Measurements from ENCODE around the gene PTPRM.

The PTPRM gene

GRCh38 chr18:8357320-8357719 lies 790.2 kb downstream of the PTPRM start:
- Histone ChIP-seq H3K4me3 (ENCODE audit: low read length) (no peak overlapping the region), H3K4me2 (ENCODE audit: low read length) (no peak overlapping the region), H3K36me3 (ENCODE audit: insufficient read depth, low read length) (no peaks in the 10 kb centered on the region), H3K4me1 (ENCODE audit: control insufficient read depth, insufficient read depth, low read length) (no peaks in the 10 kb centered on the region), H3K9ac (ENCODE audit: low read depth, low read length) (no peak overlapping the region), H3K9me3 (replicated peaks; ENCODE audit: low read length) (no peaks in the 10 kb centered on the region), H3K27me3 (ENCODE audit: control insufficient read depth, insufficient read depth, low read length) (no peaks in the 10 kb centered on the region)

DNA sequence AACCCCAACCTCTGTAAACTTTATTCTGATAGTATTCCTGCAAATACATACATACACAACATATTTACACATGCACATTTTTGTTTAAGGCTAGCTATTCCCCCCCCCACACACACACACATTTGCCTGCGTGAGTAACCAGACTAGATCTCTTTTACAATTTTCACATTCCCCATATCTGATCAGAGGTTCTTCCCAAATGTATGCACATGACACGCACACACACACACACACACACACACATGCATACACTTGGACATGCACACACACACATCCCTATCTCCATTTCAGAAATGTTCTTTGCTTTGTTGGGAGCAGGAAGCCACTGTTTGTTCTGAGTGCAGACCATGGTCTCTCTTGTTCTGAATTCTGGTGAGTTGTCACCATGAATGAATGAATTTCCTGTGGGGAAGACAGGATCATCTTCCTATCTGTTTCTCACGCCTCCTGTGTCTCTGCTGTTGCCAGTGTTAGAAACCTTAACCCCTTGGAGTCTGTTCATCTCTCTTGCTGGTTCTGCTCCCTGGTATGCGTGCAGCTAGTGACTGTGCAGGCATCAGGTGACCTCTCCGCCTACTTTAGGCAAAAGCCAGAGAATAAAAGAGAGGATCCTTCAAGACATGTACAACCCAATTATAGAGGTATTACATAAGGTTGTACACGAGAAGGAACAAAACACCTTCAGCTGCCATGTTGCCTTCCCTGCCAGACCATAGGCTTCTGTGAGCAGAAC lies 791.1 kb downstream of the PTPRM start:
- no peak overlapping the region for H3K9ac ChIP-seq (ENCODE audit: low read depth, low read length)
- H3K9me3 ChIP-seq (replicated peaks; ENCODE audit: low read length), result no peaks in the 10 kb centered on the region

GRCh38 chr18:8359076-8359475 lies 792.0 kb downstream of the PTPRM start:
- H3K4me3 ChIP-seq (ENCODE audit: low read length), result no peak overlapping the region
- no peak overlapping the region for H3K9ac ChIP-seq (ENCODE audit: low read depth, low read length)
- H3K36me3 ChIP-seq (ENCODE audit: insufficient read depth, low read length), result no peaks in the 10 kb centered on the region
- H3K9me3 ChIP-seq (replicated peaks; ENCODE audit: low read length), result no peaks in the 10 kb centered on the region
- H3K4me1 ChIP-seq (ENCODE audit: control insufficient read depth, insufficient read depth, low read length), result no peaks in the 10 kb centered on the region
- H3K4me2 ChIP-seq (ENCODE audit: low read length), result no peak overlapping the region
- no peaks in the 10 kb centered on the region for H3K27me3 ChIP-seq (ENCODE audit: control insufficient read depth, insufficient read depth, low read length)

More for the DNA sequence above, 791.1 kb downstream of the PTPRM start:
- H3K36me3 ChIP-seq (ENCODE audit: insufficient read depth, low read length), result no peaks in the 10 kb centered on the region
- H3K4me2 ChIP-seq (ENCODE audit: low read length), result no peak overlapping the region
- H3K4me1 ChIP-seq (ENCODE audit: control insufficient read depth, insufficient read depth, low read length), result no peaks in the 10 kb centered on the region
- no peak overlapping the region for H3K4me3 ChIP-seq (ENCODE audit: low read length)
- H3K27me3 ChIP-seq (ENCODE audit: control insufficient read depth, insufficient read depth, low read length), result no peaks in the 10 kb centered on the region

DNA sequence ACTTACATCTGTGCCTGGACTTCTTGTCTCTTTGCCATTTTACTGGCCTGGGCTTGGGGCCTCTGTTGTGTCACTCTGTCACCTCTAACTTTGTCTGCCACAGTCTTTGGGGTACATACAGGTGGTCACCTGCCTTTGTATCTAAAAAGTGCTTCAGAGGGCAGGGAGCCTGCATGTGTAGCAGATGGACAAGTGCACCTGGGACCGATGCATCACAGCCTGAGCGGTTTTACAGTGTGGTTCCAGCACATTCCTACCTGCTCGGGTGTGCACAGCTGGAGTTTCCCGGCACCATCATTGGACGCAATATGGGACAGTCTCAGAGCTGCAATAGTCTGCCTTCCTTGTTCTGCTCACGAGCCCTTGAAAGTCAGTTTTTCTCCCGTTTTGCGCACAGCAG lies 792.4 kb downstream of the PTPRM start:
- no peak overlapping the region for H3K4me2 ChIP-seq (ENCODE audit: low read length)

DNA sequence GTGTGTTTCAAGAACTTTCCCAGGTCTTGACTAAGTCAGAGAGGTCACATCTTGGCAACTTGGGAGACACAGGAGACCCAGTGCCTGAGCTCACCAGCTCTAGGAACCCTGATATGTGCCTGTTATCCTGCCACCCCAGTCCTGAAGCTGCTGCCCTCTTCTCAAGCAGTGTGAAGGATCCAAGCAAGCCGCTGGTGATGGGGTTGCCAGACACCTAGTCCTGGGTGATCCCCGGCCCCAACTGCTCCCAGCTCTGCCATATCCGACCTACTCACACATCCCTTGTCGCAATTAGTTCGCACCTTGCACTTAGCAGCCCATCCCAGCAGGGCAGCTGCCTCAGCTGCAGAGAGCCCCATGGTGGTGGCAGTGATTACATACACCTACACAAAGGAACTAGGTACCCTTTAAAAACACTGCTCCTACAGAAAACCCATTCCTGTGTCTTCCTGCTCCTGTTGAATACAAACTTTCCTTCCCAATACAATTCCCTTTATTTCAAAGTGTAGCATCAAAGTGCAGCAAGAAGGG lies 794.9 kb downstream of the PTPRM start:
- no peak overlapping the region for H3K4me3 ChIP-seq (ENCODE audit: low read length)
- H3K36me3 ChIP-seq (ENCODE audit: insufficient read depth, low read length), result no peaks in the 10 kb centered on the region
- H3K27me3 ChIP-seq (ENCODE audit: control insufficient read depth, insufficient read depth, low read length), result peaks cover 3% of the 10 kb centered on the region
- no peak overlapping the region for H3K4me2 ChIP-seq (ENCODE audit: low read length)
- H3K9me3 ChIP-seq (replicated peaks; ENCODE audit: low read length), result no peaks in the 10 kb centered on the region
- H3K4me1 ChIP-seq (ENCODE audit: control insufficient read depth, insufficient read depth, low read length), result peaks cover under 1% of the 10 kb centered on the region
- no peak overlapping the region for H3K9ac ChIP-seq (ENCODE audit: low read depth, low read length)

More for the DNA sequence above, 792.4 kb downstream of the PTPRM start:
- no peak overlapping the region for H3K4me3 ChIP-seq (ENCODE audit: low read length)
- H3K9me3 ChIP-seq (replicated peaks; ENCODE audit: low read length), result no peaks in the 10 kb centered on the region
- no peak overlapping the region for H3K9ac ChIP-seq (ENCODE audit: low read depth, low read length)
- H3K27me3 ChIP-seq (ENCODE audit: control insufficient read depth, insufficient read depth, low read length), result no peaks in the 10 kb centered on the region
- H3K36me3 ChIP-seq (ENCODE audit: insufficient read depth, low read length), result no peaks in the 10 kb centered on the region
- no peaks in the 10 kb centered on the region for H3K4me1 ChIP-seq (ENCODE audit: control insufficient read depth, insufficient read depth, low read length)

DNA sequence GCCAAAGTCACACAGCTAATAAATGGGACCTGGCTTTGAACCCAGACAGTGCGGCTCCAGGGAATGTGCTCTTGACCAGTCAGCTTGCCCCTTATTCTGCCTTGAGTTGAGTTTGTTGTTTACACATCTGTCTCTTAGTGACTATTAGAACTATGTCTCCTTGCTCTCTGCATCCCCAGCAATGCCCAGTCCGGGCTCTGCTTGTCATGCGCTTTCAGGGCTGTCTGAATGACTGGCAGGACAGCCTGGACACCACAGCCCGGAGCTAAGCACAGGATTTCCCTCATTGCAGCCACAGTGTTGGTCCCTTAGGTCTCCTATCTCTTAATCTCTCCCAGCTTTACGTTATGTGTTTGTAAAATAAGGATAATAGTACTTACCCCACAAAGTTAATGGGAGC lies 795.7 kb downstream of the PTPRM start:
- Histone ChIP-seq H3K27me3 (ENCODE audit: control insufficient read depth, insufficient read depth, low read length) (peaks cover 3% of the 10 kb centered on the region), H3K4me3 (ENCODE audit: low read length) (no peak overlapping the region), H3K36me3 (ENCODE audit: insufficient read depth, low read length) (no peaks in the 10 kb centered on the region), H3K4me2 (ENCODE audit: low read length) (no peak overlapping the region), H3K9me3 (replicated peaks; ENCODE audit: low read length) (no peaks in the 10 kb centered on the region), H3K4me1 (ENCODE audit: control insufficient read depth, insufficient read depth, low read length) (peaks cover 6% of the 10 kb centered on the region), H3K9ac (ENCODE audit: low read depth, low read length) (no peak overlapping the region)

DNA sequence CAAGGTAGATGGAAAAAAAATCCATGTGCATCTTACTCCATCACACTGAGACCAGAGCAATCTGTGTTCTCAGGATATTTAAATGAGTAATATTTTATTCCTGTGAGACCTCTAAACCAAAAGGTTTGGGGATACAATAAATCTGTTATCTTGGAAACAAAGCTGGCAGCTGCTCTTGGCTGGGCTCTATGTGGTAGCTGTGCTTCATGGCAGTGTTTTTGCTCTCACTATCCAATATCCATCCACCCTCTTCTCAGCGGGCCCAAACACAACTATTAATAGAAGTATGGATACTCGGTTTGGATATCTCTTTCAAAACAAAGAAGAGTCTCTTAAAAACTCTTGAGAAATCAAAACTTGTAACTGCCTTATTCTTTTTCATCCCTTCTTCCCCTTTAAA lies 797.3 kb downstream of the PTPRM start:
- no peak overlapping the region for H3K4me3 ChIP-seq (ENCODE audit: low read length)
- H3K9me3 ChIP-seq (replicated peaks; ENCODE audit: low read length), result no peaks in the 10 kb centered on the region
- H3K4me2 ChIP-seq (ENCODE audit: low read length), result no peak overlapping the region
- H3K4me1 ChIP-seq (ENCODE audit: control insufficient read depth, insufficient read depth, low read length), result peaks cover 6% of the 10 kb centered on the region
- H3K36me3 ChIP-seq (ENCODE audit: insufficient read depth, low read length), result no peaks in the 10 kb centered on the region
- peaks cover 3% of the 10 kb centered on the region for H3K27me3 ChIP-seq (ENCODE audit: control insufficient read depth, insufficient read depth, low read length)
- no peak overlapping the region for H3K9ac ChIP-seq (ENCODE audit: low read depth, low read length)

GRCh38 chr18:8365006-8365405 lies 797.9 kb downstream of the PTPRM start:
- H3K4me1 ChIP-seq (ENCODE audit: control insufficient read depth, insufficient read depth, low read length), result peaks cover 6% of the 10 kb centered on the region

DNA sequence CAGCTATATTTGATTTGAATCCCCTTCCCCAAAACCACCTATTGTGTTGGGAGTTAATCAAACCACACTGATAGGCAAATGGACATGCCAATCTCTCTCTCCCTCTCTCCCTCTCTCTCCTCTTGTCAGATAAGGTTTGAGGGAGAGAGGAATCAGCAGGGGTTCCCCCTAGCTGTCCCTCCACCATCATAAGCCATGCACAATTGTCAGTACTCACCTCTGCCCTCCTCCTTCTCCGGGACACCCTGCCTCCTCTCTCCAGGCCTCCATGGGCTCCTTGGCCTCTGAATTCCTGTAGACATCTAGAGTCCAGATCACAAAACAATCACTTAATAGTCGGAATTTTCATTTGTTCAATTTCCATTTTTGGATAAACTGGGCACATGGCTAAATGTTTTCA lies 798.4 kb downstream of the PTPRM start:
- Histone ChIP-seq H3K4me1 (ENCODE audit: control insufficient read depth, insufficient read depth, low read length) (peaks cover 6% of the 10 kb centered on the region), H3K9ac (ENCODE audit: low read depth, low read length) (no peak overlapping the region), H3K36me3 (ENCODE audit: insufficient read depth, low read length) (no peaks in the 10 kb centered on the region), H3K4me3 (ENCODE audit: low read length) (no peak overlapping the region), H3K27me3 (ENCODE audit: control insufficient read depth, insufficient read depth, low read length) (peaks cover 3% of the 10 kb centered on the region), H3K9me3 (replicated peaks; ENCODE audit: low read length) (no peaks in the 10 kb centered on the region), H3K4me2 (ENCODE audit: low read length) (no peak overlapping the region)

More at GRCh38 chr18:8365006-8365405, 797.9 kb downstream of the PTPRM start:
- Histone ChIP-seq H3K4me3 (ENCODE audit: low read length) (no peak overlapping the region), H3K9ac (ENCODE audit: low read depth, low read length) (no peak overlapping the region), H3K27me3 (ENCODE audit: control insufficient read depth, insufficient read depth, low read length) (peaks cover 3% of the 10 kb centered on the region), H3K9me3 (replicated peaks; ENCODE audit: low read length) (no peaks in the 10 kb centered on the region), H3K4me2 (ENCODE audit: low read length) (no peak overlapping the region), H3K36me3 (ENCODE audit: insufficient read depth, low read length) (no peaks in the 10 kb centered on the region)

DNA sequence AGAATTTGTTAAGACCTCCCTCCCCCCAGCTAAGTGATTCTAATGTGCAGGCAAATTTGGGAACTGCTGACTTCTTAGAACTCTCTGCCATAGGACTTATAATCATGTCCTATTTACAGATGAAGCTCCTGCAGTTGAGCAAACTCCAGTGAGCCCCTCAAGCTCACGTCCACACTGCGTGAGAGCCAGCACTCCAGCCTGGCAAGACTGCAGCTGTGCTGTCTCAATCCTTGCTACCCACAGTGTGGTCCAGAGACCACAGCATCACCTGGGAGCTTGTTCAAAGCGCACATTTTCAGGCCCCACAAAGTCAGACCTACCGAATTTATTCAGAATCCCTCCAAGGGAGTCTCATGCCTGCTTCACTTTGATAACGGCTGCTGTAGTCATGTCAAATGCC lies 799.0 kb downstream of the PTPRM start:
- Histone ChIP-seq H3K36me3 (ENCODE audit: insufficient read depth, low read length) (no peaks in the 10 kb centered on the region), H3K4me3 (ENCODE audit: low read length) (no peak overlapping the region), H3K27me3 (ENCODE audit: control insufficient read depth, insufficient read depth, low read length) (peaks cover 3% of the 10 kb centered on the region), H3K4me1 (ENCODE audit: control insufficient read depth, insufficient read depth, low read length) (peaks cover 6% of the 10 kb centered on the region), H3K4me2 (ENCODE audit: low read length) (no peak overlapping the region), H3K9ac (ENCODE audit: low read depth, low read length) (no peak overlapping the region), H3K9me3 (replicated peaks; ENCODE audit: low read length) (no peaks in the 10 kb centered on the region)

DNA sequence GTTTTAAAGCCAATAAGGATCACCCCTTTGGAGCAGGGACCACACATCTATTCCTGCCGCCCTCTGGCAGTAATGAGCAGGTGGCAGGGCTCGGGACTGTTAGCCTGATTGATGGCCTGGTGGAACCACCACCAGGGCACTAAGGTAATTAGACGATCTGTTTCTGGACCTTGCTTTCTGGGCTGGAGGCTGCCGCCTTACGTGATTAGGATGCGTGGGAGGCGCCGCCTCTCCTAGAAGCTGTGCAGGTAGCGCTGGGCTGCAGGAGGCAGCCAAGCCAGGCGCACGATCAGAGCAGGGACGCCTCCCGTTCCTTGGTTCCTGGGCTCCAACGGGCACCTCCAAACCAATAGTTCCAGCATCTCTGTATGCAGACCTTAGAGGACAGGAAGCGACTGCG lies 799.5 kb downstream of the PTPRM start:
- Histone ChIP-seq H3K9me3 (replicated peaks; ENCODE audit: low read length) (no peaks in the 10 kb centered on the region), H3K4me2 (ENCODE audit: low read length) (no peak overlapping the region), H3K9ac (ENCODE audit: low read depth, low read length) (no peak overlapping the region), H3K4me1 (ENCODE audit: control insufficient read depth, insufficient read depth, low read length) (peaks cover 6% of the 10 kb centered on the region), H3K27me3 (ENCODE audit: control insufficient read depth, insufficient read depth, low read length) (peaks cover 3% of the 10 kb centered on the region), H3K4me3 (ENCODE audit: low read length) (no peak overlapping the region), H3K36me3 (ENCODE audit: insufficient read depth, low read length) (no peaks in the 10 kb centered on the region)

Data from skeletal muscle satellite cell (primary cell).